Measurements from ENCODE around the gene NXPH3.
"Not testable (repeated sequence)": the region's sequence is repeated elsewhere in the genome, so short reads cannot be mapped to it uniquely, and the experiment has no call there.

The NXPH3 gene

DNA sequence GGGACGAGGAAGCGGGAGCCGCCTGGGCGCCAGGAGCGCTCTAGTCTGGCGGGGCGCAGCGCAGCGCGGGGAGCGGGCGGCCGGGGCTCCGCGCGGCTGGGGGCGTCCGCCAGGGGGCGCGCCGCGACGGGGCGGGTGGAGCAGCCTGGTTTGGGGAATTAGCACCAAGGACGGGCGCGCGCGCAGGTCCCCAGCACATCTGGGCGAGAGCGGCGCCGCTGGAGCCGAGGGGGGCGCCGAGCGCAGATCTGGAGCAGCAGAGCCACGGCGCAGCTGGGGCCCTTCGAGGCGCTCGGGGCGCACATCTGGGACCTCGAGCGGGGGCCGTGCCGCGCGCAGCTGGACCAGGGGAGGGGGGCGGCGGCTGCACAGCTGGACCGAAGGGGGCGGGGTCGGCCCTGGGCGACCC lies at the start of gene NXPH3:
TSS of gene NXPH3 (plus strand) at position 193 of the 409 bp plus-strand sequence. CDS start 349 bp downstream, outside the sequence.
- DNase-seq = no peak

DNA sequence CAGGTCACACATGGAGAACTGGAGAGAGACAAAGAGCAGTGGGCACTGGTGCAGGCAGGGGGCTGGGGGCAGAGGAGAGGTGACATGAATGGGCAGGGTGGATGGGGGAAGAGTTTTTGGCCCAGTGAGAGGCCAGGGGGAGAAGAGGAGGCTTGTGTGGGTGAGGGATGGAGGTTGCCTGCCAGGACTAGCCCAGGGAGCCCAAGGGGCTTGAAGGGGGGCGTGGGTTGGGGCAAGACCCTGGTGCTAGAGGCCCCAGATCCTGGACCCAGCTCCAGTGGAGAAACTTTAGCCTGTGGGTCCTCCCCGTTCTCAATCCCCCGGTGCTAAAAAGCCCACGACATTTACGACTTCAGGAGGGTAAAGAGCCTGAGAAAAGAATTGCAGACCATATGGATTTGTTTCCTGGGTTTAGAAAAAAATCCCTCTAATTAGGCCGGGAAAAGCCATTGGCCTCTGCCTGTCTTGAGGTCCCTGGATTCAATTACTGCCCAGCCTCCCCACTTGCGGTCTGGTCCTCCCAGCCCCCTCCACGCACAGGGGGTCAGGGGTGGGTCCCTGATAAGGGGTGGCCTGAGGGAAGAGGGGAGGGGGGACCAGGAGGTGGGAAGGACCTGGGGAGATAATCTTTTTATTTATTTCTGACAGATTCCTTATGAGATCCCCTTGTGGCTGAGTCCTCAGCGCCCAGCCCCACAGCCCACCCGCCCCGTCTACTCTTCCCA lies 47.6 kb upstream of the NXPH3 start:
- DNase-seq = no peak

DNA sequence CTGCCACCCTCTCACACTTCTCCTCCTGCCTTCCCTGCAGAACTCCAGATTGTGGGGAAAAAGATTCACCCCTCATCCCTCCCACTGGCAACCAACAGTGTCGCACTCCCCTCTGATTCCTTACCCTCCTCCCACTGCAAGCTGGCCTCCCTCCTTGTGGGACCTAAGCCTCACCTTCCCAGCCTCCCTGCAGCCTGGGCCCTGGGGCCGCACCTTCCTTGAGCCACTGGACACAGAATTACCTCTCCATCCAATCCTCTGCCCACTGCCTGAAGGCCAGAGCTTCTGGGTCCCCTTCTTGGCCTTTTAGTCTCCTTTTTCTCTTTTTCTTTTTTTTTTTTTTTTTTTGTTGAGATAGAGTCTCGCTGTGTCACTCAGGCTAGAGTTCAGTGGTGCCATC lies 46.7 kb upstream of the NXPH3 start:
- DNase-seq = no peak

DNA sequence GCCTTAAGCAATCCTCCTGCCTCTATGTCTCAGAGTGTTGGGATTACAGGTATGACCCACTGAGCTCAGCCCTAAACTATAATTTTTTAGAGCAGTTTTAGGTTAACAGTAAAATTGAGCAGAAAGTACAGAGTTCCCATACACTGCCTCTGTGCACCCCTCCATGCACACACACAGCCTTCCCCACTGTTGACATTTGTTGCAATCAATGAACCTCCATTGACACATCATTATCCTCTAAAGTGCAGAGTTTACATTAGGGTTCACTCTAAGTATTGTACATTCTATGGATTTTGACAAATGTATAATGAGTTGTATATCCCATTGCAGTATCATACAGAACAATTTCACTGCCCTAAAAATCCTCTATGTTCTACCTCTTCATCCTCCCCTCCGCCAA lies 45.6 kb upstream of the NXPH3 start:
- no peak for DNase-seq

GRCh38 chr17:49543860-49544259 lies 31.8 kb upstream of the NXPH3 start:
- DNase-seq = no peak

GRCh38 chr17:49545007-49545660 lies 30.5 kb upstream of the NXPH3 start:
- DNase-seq = no peak

GRCh38 chr17:49545806-49546545 lies 29.7 kb upstream of the NXPH3 start:
- no peak for DNase-seq

DNA sequence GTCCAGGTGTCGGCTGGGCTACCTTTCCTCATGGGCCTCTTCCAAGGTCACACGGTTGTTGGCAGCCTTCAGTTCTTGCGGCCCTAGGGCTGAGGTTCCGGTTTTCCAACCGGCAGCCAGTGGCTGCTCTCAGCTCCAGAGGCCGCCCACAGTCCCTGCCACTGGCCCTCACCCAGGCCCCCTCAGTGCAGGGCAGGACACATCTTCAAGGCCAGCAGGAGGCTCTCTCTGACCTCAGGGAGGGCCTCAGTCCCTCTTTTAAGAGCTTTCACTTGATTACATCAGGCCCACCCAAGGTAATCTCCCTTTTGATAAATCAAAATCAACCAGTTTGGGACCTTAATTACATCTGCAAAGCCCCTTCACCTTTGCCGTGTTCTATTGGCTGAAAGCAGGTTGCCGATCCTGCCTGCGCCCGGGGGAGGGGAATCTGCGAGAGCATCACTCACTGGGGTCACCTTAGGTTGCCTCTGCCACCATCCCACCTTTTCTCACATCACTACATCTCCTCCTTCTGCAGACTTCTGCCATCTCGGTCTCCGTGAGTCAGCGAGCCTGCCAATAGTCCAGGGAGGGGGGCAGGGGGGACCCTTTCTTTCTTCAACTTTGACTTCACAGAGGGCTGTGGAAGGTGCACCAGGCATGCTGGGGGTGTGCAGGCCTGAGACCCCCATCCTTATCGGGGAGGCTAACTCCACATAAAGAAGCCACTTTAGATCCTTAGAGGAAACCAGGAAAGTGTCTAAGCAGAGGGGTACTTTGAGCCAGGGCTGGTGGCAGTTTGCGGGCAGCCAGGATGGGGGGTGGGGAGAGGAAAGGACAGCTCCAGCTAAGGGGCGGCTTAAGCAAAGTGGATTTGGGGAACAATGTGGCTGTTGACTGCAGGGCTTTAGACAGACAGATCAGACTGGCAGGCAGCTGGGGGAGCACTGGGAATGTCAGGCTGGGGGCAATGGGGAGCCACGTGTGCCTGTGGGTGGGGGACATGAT lies 28.8 kb upstream of the NXPH3 start:
- DNase-seq = no peak

GRCh38 chr17:49547566-49547965 lies 28.1 kb upstream of the NXPH3 start:
- no peak for DNase-seq

- no peak for DNase-seq
These were observed 27.6 kb upstream of the NXPH3 start for GRCh38 chr17:49548051-49548505.

- DNase-seq = no peak
These were observed 27.0 kb upstream of the NXPH3 start for GRCh38 chr17:49548506-49549310.

DNA sequence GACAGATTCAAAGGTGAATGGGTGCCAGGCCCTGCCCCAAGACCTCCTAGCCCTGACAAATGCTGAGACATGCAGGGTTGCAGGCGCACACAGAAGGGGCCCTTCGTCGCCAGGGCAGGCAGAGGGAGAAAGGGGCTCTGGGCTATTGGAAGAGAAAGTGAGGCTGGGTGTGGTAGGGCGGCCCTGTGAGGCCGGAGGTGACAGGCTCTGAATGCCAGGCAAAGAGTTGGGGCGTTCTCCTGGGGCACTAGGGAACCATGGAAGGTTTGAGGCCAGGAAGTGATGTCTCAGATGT lies 26.4 kb upstream of the NXPH3 start:
- DNase-seq = no peak

GRCh38 chr17:49549691-49550678 lies 25.7 kb upstream of the NXPH3 start:
- no peak for DNase-seq

DNA sequence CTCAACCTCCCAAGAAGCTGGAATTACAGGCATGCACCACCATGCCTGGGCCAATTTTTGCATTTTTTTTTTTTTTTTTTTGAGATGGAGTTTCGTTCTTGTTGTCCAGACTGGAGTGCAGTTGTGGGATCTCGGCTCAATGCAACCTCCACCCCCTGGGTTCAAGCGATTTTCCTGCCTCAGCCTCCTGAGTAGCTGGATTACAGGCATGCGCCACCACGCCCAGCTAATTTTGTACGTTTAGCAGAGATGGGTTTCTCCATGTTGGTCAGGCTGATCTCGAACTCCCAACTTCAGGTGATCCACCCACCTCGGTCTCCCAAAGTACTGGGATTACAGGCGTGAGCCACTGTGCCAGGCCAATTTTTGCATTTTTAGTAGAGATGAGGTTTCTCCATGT lies 24.9 kb upstream of the NXPH3 start:
- DNase-seq = not testable (repeated sequence)

GRCh38 chr17:49551221-49552069 lies 24.2 kb upstream of the NXPH3 start:
- DNase-seq = no peak

GRCh38 chr17:49552070-49552751 lies 23.5 kb upstream of the NXPH3 start:
- DNase-seq = no peak

DNA sequence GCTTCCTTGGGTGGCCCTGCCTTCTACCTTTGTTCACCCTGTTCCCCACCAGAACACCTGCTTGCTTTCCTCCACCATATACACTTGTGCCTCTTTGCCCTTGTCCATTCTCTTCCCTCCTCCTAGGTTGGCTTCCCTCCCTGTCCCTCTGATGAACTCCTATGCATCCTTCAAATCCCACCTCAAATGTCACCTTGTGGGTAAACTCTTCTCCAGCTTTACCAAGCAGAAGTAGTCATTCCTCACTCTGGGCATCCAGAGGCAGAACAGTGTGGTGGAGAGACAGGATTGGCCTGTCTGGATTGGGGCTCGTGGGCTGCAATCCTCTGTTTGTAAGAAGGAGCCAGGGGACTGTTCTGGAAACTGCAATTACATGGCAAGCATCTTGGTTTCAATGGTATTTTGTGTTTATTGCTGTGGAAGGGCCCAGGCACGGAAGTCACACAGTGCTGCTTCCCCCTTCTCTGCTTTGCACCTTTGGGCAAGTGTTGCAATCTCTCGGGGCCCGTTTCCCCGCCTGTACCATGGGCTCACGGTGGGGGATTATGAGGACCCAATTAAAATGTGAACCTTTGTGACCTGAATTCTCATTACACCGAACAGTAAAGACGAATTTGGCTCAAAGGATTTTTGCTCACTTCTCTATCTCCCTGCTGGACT lies 21.9 kb upstream of the NXPH3 start:
- no peak for DNase-seq

DNA sequence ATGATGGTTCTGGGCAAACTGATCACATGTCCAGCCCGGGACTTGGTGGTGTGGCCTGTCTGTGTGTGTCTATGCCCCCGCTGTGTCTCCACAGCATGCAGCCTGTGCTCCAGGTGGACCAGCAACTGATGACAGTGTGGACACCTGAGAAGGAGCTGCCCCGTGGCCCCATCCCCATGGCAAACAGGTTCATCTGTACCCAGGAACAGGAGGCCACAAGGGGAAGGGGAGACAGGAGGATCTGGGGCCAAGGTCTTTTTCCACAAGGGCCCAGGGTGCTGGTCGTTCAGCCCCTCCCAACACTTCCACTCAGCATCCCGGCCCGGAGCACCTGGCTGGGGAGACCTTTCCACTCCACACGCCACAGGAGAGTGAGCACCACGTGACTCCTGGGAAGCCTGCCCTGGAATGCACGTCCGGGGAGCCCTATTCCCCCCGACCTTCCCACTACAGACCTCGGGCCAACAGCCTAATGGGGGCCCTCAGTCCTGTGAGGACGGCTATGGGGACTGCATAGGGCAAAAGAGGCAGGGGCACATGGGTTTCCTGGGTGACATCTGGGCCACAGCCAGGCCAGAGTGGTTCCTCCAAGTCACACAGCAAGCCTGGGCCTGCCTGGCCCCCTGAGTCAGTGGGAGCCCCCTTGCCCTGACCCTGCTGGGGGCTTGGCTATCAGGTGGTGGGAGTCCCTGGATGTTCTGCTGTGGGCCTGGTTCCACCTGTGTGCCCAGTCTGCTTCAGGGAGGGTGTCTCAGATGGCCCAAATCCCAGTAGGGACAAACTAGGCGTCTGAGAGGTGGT lies 20.8 kb upstream of the NXPH3 start:
- DNase-seq = no peak
